Vagina (tissue), 2 donors: Measurements from ENCODE around the gene BARX2.

ENCODE experiments used
- POLR2A ChIP-seq, 2 donors: fragments of 450-650 bp; IDR thresholded peaks; one replicate each; pipeline ENCODE4 v1.6.1; 2017; ENCODE audit warnings: antibody characterized with exemption in 2 of 2, mild to moderate bottlenecking in 2 of 2, moderate library complexity in 2 of 2
- POLR2AphosphoS5 ChIP-seq, 2 donors: sonication (generic); formaldehyde crosslinking; IDR thresholded peaks; one replicate each; pipeline ENCODE4 v1.9.0; 2017; ENCODE audit warnings: antibody characterized with exemption in 2 of 2, mild to moderate bottlenecking in 2 of 2, low read depth in 1 of 2; ENCODE audit not compliant: insufficient read depth in 1 of 2
- TF ChIP-seq, protein P1 (sequence below), 3 experiments: fragments of 450-650 bp in 2 of 3; fragments of 200-600 bp in 1 of 3; sonication (generic) in 1 of 3; IDR thresholded peaks; one replicate each; pipeline ENCODE4 v1.5.1; 2017 to 2019; ENCODE audit warnings: antibody characterized with exemption in 3 of 3, mild to moderate bottlenecking in 2 of 3, moderate library complexity in 2 of 3

DNA sequence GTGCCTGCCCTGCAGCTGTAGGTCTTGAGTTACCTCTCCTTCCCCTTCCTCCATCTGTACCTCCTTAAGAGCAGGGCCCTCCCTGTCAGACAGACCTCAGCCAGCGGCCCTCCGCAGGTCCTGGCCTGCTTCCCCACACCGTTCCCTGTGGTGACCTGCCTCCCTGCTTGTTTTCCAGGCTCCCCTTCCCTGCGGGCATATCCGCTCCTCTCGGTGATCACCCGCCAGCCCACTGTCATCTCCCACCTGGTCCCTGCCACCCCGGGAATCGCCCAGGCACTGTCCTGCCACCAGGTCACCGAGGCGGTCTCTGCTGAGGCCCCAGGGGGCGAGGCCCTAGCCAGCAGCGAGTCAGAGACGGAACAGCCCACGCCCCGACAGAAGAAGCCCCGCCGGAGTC lies 60.9 kb downstream of the BARX2 start:
- TF ChIP-seq, protein P1, sequence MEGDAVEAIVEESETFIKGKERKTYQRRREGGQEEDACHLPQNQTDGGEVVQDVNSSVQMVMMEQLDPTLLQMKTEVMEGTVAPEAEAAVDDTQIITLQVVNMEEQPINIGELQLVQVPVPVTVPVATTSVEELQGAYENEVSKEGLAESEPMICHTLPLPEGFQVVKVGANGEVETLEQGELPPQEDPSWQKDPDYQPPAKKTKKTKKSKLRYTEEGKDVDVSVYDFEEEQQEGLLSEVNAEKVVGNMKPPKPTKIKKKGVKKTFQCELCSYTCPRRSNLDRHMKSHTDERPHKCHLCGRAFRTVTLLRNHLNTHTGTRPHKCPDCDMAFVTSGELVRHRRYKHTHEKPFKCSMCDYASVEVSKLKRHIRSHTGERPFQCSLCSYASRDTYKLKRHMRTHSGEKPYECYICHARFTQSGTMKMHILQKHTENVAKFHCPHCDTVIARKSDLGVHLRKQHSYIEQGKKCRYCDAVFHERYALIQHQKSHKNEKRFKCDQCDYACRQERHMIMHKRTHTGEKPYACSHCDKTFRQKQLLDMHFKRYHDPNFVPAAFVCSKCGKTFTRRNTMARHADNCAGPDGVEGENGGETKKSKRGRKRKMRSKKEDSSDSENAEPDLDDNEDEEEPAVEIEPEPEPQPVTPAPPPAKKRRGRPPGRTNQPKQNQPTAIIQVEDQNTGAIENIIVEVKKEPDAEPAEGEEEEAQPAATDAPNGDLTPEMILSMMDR (IDR thresholded peaks at IDR 0.05) = no peak
- TF ChIP-seq POLR2A (IDR thresholded peaks at IDR 0.05) = no peak
- no peak for TF ChIP-seq POLR2AphosphoS5 (IDR thresholded peaks at IDR 0.05; ENCODE audit: insufficient read depth in 1 of 2, low read depth in 1 of 2)
